ENCODE results near the gene TINAGL1. TPM values are rescaled to one million over a fixed set of nuclear protein-coding genes. Genes with fewer than 3 reads are reported as not detected.

The TINAGL1 gene
- total and polyA plus RNA-seq, 2 of the 13 experiments (the other 11 are each of a cell fraction or from before 2014, with no cell fraction given) = 24.7 to 76.8 TPM

- TF ChIP-seq ZNF513 (CRISPR knock-in tag; conservative IDR thresholded peaks at IDR 0.05) (no peak), FOXA3 (CRISPR knock-in tag; IDR thresholded peaks at IDR 0.05) (peak; percentile 68), ZNF687 (CRISPR knock-in tag; IDR thresholded peaks at IDR 0.05) (peak; percentile 64), NR2F1 (CRISPR knock-in tag; IDR thresholded peaks at IDR 0.05) (no peak), NAIF1 (CRISPR knock-in tag; IDR thresholded peaks at IDR 0.05; ENCODE audit: borderline replicate concordance) (no peak), ZZZ3 (CRISPR knock-in tag; IDR thresholded peaks at IDR 0.05; ENCODE audit: borderline replicate concordance) (no peak), IRF2 (CRISPR knock-in tag; IDR thresholded peaks at IDR 0.05) (peak; percentile 59; the same call in 1 of the 2 replicates), MNT (IDR thresholded peaks at IDR 0.05) (peak; percentile 74), ZSCAN22 (CRISPR knock-in tag; IDR thresholded peaks at IDR 0.05) (no peak), ZNF775 (CRISPR knock-in tag; IDR thresholded peaks at IDR 0.05; ENCODE audit: borderline replicate concordance) (no peak), ZNF598 (CRISPR knock-in tag; IDR thresholded peaks at IDR 0.05; ENCODE audit: borderline replicate concordance) (no peak), ZNF619 (CRISPR knock-in tag; IDR thresholded peaks at IDR 0.05) (no peak)
- TF ChIP-seq, protein P1, sequence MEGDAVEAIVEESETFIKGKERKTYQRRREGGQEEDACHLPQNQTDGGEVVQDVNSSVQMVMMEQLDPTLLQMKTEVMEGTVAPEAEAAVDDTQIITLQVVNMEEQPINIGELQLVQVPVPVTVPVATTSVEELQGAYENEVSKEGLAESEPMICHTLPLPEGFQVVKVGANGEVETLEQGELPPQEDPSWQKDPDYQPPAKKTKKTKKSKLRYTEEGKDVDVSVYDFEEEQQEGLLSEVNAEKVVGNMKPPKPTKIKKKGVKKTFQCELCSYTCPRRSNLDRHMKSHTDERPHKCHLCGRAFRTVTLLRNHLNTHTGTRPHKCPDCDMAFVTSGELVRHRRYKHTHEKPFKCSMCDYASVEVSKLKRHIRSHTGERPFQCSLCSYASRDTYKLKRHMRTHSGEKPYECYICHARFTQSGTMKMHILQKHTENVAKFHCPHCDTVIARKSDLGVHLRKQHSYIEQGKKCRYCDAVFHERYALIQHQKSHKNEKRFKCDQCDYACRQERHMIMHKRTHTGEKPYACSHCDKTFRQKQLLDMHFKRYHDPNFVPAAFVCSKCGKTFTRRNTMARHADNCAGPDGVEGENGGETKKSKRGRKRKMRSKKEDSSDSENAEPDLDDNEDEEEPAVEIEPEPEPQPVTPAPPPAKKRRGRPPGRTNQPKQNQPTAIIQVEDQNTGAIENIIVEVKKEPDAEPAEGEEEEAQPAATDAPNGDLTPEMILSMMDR (CRISPR knock-in tag; IDR thresholded peaks at IDR 0.05) = peak; percentile 37; the same call in 1 of the 2 replicates
- TF ChIP-seq, protein P2, sequence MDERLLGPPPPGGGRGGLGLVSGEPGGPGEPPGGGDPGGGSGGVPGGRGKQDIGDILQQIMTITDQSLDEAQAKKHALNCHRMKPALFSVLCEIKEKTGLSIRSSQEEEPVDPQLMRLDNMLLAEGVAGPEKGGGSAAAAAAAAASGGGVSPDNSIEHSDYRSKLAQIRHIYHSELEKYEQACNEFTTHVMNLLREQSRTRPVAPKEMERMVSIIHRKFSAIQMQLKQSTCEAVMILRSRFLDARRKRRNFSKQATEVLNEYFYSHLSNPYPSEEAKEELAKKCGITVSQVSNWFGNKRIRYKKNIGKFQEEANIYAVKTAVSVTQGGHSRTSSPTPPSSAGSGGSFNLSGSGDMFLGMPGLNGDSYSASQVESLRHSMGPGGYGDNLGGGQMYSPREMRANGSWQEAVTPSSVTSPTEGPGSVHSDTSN (CRISPR knock-in tag; IDR thresholded peaks at IDR 0.05) = no peak
- TF ChIP-seq, protein P3, sequence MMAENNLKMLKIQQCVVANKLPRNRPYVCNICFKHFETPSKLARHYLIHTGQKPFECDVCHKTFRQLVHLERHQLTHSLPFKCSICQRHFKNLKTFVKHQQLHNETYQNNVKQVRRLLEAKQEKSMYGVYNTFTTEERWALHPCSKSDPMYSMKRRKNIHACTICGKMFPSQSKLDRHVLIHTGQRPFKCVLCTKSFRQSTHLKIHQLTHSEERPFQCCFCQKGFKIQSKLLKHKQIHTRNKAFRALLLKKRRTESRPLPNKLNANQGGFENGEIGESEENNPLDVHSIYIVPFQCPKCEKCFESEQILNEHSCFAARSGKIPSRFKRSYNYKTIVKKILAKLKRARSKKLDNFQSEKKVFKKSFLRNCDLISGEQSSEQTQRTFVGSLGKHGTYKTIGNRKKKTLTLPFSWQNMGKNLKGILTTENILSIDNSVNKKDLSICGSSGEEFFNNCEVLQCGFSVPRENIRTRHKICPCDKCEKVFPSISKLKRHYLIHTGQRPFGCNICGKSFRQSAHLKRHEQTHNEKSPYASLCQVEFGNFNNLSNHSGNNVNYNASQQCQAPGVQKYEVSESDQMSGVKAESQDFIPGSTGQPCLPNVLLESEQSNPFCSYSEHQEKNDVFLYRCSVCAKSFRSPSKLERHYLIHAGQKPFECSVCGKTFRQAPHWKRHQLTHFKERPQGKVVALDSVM (CRISPR knock-in tag; IDR thresholded peaks at IDR 0.05) = no peak
Measured at GRCh38 chr1:31572323-31573104, 3.8 kb upstream of the TINAGL1 start (continued).

Measured in HepG2 (cell line).